HG02759 (cell line): ENCODE measurements around the gene MUC5B.
"Not testable (repeated sequence)": the region's sequence is repeated elsewhere in the genome, so short reads cannot be mapped to it uniquely, and the experiment has no call there.

Experiments
- ATAC-seq: cut with Tn5 transposase; IDR thresholded peaks from one replicate; pipeline ENCODE4 v1.9.1; 2021; ENCODE audit warnings: mild to moderate bottlenecking, moderate library complexity; ENCODE audit not compliant: unreplicated experiment

The MUC5B gene

DNA sequence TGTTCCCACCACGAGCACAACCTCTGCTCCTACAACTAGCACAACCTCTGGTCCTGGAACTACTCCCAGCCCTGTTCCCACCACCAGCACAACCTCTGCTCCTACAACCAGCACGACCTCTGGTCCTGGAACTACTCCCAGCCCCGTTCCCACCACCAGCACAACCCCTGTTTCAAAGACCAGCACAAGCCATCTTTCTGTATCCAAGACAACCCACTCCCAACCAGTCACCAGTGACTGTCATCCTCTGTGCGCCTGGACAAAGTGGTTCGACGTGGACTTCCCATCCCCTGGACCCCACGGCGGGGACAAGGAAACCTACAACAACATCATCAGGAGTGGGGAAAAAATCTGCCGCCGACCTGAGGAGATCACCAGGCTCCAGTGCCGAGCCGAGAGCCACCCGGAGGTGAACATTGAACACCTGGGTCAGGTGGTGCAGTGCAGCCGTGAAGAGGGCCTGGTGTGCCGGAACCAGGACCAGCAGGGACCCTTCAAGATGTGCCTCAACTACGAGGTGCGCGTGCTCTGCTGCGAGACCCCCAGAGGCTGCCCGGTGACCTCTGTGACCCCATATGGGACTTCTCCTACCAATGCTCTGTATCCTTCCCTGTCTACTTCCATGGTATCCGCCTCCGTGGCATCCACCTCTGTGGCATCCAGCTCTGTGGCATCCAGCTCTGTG lies 30.9 kb upstream of the MUC5B start:
- ATAC-seq: not testable (repeated sequence)

GRCh38 chr11:1192741-1193325 lies 30.0 kb upstream of the MUC5B start:
- ATAC-seq: no peak

- no peak for ATAC-seq
Observed at GRCh38 chr11:1193326-1194230, 29.3 kb upstream of the MUC5B start.

- ATAC-seq: no peak
Observed at GRCh38 chr11:1194231-1194976, 28.5 kb upstream of the MUC5B start.

DNA sequence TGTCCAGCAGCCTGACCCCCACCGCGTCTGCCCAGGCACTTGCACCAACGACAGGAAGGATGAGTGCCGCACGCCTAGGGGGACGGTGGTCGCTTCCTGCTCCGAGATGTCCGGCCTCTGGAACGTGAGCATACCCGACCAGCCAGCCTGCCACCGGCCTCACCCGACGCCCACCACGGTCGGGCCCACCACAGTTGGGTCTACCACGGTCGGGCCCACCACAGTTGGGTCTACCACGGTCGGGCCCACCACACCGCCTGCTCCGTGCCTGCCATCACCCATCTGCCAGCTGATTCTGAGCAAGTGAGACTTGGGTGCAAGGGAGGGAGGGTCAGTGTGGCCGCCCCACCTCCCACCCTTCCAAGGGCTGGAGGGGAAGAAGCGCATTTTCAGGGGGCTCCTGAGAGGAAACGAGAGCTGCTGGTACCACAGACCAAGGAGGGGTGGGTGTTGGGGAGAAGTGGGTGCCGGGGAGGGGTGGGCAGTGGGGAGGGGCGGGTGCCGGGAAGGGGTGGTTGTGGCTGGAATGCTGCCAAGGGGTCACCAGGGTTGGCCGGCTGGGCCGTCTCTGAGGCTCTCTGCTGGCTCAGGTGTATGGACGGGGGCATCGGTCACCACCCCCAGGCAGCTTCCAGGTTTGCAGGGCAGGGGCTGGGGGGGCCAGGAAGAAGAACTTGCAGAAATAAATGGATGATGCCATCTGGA lies 27.7 kb upstream of the MUC5B start:
- ATAC-seq: no peak

- no peak for ATAC-seq
Observed at GRCh38 chr11:1195682-1196515, 27.0 kb upstream of the MUC5B start.

- ATAC-seq: no peak
Observed at GRCh38 chr11:1196516-1197391, 26.1 kb upstream of the MUC5B start.

GRCh38 chr11:1197431-1197885 lies 25.4 kb upstream of the MUC5B start:
- ATAC-seq: no peak

DNA sequence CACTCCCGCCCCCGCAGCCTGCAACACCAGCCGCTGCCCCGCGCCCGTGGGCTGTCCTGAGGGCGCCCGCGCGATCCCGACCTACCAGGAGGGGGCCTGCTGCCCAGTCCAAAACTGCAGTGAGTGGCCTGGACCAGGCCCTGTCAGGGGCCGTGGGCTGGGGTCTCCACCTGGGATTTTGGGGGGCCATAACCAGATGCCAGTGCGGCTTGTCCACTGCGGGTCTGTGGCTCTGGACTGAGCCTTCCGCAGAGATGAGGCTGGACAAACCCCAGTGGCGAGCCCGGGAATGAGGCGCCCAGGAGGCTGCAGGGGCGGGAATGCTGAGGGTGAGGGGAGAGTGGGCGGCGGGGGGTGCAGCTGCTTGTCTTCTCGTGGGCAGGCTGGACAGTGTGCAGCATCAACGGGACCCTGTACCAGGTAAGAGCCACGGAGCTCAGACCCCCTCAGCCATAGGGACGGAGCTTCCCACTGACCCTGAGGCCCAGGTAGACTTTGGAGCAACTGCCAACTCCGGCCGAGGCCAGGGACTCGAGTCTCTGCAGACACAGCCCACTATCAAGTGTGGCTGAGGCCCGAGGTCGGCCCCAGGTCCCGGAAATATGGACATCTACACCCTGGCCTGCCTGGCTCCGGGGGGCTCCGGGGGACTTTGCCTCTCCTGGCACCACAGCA lies 24.8 kb upstream of the MUC5B start:
- ATAC-seq: no peak

DNA sequence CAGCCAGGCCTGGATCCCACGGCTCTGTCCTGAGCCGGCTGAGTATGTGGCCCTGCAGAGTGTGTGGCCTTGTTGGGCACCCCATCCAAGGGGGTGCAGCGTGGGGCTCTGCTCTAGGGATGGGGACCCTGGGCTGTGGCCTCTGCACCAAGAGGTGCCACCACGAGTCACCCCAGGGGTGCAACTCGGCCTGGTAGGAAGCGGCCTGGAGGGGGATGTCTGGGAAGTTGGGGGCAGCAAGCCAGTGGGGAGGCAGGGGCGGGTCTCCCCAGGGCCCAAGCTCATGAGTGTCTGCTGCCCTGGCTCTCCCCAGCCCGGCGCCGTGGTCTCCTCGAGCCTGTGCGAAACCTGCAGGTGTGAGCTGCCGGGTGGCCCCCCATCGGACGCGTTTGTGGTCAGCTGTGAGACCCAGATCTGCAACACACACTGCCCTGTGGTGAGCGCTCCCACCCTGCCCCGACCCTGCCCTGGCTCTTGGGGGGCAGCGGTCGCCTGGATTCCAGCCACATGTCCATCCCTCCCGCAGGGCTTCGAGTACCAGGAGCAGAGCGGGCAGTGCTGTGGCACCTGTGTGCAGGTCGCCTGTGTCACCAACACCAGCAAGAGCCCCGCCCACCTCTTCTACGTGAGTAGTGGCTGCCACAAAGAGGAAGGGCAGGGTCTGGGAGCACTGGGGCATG lies 24.2 kb upstream of the MUC5B start:
- no peak for ATAC-seq

- ATAC-seq: no peak
Observed at GRCh38 chr11:1199241-1199750, 23.6 kb upstream of the MUC5B start.

GRCh38 chr11:1199751-1200610 lies 22.9 kb upstream of the MUC5B start:
- no peak for ATAC-seq

- no peak for ATAC-seq
Observed at GRCh38 chr11:1200611-1201191, 22.2 kb upstream of the MUC5B start.

- ATAC-seq: no peak
Observed at GRCh38 chr11:1201395-1202153, 21.3 kb upstream of the MUC5B start.

DNA sequence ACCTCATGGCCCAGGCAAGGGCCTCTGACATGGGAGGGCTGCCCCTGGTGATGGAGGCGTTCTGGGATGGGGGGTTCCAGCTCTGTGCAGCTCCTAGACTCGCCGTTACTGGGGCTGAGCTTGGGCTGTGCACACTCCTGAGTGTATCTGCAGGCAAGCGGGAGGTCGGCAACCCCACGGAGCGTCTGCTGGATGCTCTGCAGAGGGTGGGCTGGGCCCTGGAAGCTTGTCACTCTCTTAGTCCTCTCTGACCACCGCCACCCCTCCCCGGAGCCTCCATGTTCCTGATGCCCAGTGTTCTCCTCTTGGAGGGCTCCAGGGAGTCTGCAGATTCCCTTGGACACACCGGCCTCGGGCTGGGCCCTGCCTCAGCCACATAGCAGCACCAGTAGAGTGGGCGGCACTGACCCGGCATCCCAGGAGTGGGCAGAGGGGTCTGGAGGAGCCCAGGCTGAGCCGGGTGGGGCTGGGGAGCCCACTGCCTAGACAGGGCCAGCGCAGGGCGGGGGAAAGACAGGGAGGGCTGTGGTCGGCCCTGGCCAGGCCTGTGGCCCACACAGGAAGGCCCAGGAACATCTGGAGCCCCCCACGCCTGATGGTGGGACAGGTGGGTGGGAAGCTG lies 20.6 kb upstream of the MUC5B start:
- no peak for ATAC-seq
